H7 (cell line): ENCODE data around the gene PKDCC. TPM values are rescaled to one million over a fixed set of nuclear protein-coding genes. Genes with fewer than 3 reads are reported as not detected.
A peak's percentile ranks its signal among the peaks of the same experiment; 100 is the strongest.
"Not testable (repeated sequence)": the region's sequence is repeated elsewhere in the genome, so short reads cannot be mapped to it uniquely, and the experiment has no call there.

Experiments
- DNase-seq: peaks from one replicate; pipeline ENCODE4 v3.0.0; 2012
- H3K27me3 ChIP-seq: 2 replicates; pipeline ENCODE4 v1.6.0; 2011; ENCODE audit warnings: mild to moderate bottlenecking, low read length; ENCODE audit not compliant: control insufficient read depth, insufficient read depth
- H3K36me3 ChIP-seq: replicated peaks from 2 replicates; pipeline ENCODE4 v1.5.1; 2011; ENCODE audit warnings: low read length; ENCODE audit not compliant: control insufficient read depth, insufficient read depth
- H3K4me3 ChIP-seq: 2 replicates; pipeline ENCODE4 v1.5.1; 2011; ENCODE audit warnings: low read depth, mild to moderate bottlenecking, control low read depth, low read length, moderate library complexity; ENCODE audit not compliant: insufficient read depth
- total RNA-seq: library from RNA; depleted of rRNA; stranded (reverse); fragments of >200 nt; shearing (Covaris generic); gene quantifications from 2 replicates; pipeline ENCODE4 v1.2.3, GENCODE V29; 2014

The PKDCC gene
- total RNA-seq, 1 experiment from 2014 or later, result 176 TPM

DNA sequence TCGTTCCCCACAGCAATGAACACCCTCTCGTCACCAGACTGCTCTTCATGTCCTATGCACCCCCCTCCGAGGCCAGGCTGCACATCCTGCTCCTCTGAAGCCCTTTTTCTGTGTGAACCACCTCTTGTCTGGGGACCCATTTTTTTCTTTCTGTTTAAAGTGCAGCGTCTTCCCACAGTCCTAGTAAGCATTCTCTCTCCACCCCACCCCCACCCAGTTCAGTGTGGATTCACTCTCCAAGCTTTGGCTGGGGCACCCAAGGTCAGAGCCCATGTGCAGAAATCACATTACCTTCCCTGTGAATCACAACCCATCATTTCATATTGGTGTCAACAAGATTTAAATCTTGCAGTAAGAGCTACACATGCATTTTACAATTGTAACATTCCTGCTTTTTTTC, 26.4 kb upstream of the PKDCC start:
- H3K36me3 ChIP-seq, result no peaks in the 10 kb centered on the region
- H3K4me3 ChIP-seq, result no peak overlapping the region
- no peaks in the 10 kb centered on the region for H3K27me3 ChIP-seq
- no peak for DNase-seq

DNA sequence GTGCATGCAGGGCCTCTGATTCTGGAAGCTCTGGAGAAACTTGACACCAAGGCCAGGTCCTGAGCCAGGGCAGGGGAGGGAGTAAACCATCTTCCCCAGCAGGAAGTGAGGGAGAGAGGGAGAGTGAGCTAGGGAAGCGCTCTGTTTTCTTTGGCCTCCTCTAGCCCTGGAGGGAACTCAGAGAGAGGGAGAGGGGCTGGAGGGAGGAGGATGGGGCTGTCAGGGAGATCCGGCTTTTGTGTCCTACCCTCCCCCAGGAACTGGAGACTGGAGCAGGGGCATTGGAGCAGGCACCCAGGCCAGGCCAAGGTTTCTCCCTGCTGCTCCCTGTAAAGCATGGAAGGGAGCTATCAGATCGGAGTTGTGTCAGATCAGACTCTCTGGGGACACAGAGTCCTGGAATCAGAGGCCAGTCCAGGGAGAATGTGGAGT, 22.7 kb upstream of the PKDCC start:
- H3K27me3 ChIP-seq, result no peaks in the 10 kb centered on the region
- DNase-seq, result peak; percentile 55
- H3K4me3 ChIP-seq, result no peak overlapping the region
- no peaks in the 10 kb centered on the region for H3K36me3 ChIP-seq

DNA sequence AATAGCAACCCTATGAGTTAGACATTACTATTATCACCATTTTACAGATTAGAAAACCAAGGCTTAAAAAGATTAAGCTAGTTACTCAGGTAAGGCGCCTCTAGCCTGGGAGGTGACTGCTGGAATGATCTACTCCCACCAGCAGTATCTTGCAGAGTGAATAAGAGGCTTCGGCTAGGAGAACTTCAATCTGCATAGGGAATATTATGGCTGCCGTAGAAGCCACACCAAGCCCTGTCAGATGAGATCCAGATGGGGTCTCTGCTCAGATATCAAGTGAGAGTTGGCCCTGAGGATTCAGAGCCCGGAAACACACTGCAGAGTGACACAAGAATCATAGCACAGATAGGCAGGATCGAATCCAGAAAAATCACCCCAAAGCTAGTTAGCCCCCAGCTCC, 21.5 kb upstream of the PKDCC start:
- DNase-seq, result no peak
- no peaks in the 10 kb centered on the region for H3K36me3 ChIP-seq
- no peak overlapping the region for H3K4me3 ChIP-seq
- H3K27me3 ChIP-seq, result peaks cover 2% of the 10 kb centered on the region; the same call in 1 of the 2 replicates

DNA sequence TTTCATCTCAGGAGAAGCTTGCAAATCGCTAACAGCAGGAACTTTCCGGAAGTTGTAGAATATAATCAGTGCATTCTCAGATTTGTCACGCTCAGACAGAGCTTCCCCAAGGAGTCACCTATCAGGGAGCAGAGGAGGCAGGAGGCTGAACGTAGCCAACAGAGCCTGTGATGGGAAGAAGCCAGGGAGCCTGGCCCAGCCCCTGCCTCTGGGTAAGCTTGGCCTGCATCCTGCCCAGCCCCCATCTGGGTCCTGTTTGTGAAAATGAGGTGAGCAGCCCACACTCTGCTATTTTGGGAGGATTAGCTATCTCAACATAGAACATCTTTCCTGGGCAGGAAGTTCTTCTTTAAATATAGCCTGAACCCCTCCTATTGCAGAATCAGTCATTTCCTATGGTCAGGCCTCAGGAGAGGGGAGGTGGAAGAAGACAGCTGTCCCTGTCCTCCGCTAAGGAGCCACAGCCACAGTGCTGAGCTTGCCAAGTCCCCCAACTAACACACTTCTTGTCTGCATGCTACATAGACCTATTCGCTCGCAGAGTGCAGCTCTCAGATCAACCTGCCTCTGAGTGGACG, 19.2 kb upstream of the PKDCC start:
- H3K4me3 ChIP-seq, result no peak overlapping the region
- no peak for DNase-seq
- H3K27me3 ChIP-seq, result peaks cover 2% of the 10 kb centered on the region; the same call in 1 of the 2 replicates
- no peaks in the 10 kb centered on the region for H3K36me3 ChIP-seq

DNA sequence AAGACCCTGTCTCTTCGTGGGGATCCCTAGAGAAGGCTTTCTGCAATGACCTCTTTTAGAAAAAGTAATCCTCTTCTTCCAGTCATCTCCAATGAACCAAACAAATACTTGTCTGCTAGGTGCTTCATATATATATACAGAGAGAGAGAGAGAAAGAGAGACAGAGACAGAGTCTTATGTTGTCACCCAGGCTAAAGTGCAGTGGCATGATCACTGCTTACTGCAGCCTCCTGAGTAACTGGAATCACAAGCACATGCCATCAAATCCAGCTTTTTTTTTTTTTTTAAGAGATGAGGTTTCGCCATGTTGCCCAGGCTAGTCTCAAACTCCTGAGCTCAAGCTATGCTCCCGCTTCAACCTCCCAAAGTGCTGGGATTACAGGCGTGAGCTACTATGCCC, 18.6 kb upstream of the PKDCC start:
- Histone ChIP-seq H3K27me3 (peaks cover 2% of the 10 kb centered on the region; the same call in 1 of the 2 replicates), H3K36me3 (no peaks in the 10 kb centered on the region), H3K4me3 (no peak overlapping the region)
- DNase-seq, result no peak

DNA sequence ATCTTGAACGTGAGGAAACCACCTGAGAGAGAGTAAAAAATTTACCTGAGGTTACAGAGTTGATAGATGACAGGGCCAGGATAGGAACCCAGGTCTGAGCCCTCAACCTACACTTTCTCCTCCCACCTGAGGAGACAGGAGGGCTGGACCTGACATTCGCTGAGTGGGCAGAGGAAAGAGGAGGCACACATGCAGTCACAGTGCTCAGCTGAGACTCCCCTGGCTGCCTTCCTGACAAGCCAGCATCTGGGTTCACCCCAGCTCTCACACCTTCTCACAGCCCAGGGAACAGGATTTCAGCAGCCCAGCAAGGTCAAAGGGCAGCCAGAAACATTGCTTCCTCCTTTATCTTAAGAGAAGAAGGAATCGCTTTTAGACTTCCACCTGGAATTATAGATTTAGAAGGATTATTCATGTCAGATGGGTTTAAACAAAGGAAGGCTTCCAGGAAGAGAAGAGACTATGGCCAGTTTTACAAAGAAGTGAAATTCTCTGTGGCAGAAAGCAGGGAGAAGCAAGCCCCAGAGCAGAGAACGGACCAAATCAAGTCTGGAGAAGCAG, 18.1 kb upstream of the PKDCC start:
- DNase-seq, result no peak
- no peak overlapping the region for H3K4me3 ChIP-seq

DNA sequence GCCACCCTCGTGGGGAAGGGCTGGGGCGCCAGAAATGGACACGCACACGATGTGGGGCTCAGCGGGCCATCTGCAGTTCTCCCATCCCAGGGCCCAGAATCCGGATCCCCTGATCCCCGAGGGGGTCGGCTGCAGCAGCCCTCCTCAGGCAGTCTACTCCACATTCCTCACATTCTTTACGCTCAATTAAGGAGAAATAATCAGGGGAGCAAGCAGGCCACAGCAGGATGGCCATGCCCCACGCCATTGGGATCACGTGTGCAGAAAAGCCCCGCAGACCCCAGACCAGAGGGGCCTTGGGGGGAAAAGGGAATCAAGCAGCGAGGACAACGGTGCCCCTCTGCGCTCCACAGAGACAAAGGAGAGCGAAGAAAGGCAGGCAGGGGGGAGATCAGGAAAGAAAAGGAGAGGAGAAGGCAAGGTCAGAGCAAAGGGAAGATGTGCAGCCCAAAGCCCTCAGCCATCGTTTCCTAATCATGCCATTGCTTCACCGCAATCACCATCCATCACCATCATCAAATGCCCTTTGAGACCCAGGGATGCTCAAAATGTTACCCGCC, 17.5 kb upstream of the PKDCC start:
- H3K27me3 ChIP-seq, result peaks cover 2% of the 10 kb centered on the region; the same call in 1 of the 2 replicates
- H3K4me3 ChIP-seq, result no peak overlapping the region
- no peaks in the 10 kb centered on the region for H3K36me3 ChIP-seq
- DNase-seq, result peak; percentile 83

More for the DNA sequence above, 18.1 kb upstream of the PKDCC start:
- Histone ChIP-seq H3K27me3 (peaks cover 2% of the 10 kb centered on the region; the same call in 1 of the 2 replicates), H3K36me3 (no peaks in the 10 kb centered on the region)

DNA sequence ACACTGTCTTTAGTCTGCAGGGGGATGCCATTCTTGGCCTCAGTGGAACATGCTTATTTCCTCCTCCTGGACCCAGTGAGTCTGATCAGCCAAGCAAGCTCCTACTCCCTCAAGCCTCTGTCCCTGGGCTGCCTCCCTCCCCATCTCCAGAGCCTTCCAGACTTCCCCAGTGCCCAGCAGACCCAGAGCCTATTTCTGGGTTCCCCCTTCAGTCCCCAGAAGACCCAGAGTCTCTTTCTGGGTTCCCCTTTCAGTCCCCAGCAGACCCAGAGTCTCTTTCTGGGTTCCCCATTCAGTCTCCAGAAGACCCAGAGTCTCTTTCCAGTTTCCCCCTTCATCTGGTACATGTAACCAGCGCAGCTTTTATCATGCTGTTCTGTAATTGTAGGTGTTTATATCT, 17.0 kb upstream of the PKDCC start:
- Histone ChIP-seq H3K36me3 (no peaks in the 10 kb centered on the region), H3K4me3 (no peak overlapping the region), H3K27me3 (peaks cover 2% of the 10 kb centered on the region; the same call in 1 of the 2 replicates)
- no peak for DNase-seq

DNA sequence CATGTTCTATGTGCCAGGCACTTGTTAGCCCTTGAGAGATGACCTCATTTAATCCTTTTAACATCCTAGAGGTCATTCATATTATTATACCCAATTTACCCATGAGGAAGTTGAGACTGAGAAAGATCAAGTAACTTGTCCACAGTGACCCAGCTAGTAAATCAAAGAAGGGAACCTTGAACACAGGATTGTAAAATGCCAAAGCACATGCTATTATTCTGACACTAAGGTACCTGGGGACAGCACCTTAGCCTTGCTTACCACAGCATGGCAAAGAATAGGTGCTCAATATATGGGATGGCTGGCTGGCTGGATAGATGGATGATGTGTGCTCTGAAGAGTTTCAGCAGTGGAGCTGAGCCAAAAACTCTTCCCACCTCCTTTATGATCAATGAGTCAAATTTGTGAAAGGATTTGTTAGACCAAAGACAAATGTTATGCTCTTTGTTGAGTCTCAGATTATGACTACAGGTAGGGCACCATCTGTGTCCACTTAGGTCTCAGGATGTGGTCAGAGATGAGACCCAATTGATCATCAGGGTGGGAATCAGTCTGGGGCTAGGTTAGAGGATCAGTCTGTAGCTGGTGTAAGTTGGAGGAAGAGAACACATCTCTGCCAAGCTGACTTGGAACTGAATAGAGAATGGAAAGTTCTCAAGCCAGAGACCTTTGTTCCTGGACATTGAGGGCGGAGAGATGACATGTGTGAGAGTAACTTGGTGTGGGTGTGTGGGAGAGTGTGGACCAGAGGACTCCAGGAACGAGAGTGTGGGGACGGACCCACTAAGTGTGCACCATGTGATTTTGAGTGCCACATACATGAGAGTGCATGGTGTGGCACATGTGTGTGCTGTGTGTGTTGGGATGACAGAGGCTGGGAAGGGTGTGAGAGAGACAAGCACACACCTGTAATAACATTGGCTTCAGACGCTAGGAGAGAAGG, 16.3 kb upstream of the PKDCC start:
- peaks cover 2% of the 10 kb centered on the region; the same call in 1 of the 2 replicates for H3K27me3 ChIP-seq
- no peak overlapping the region for H3K4me3 ChIP-seq
- no peaks in the 10 kb centered on the region for H3K36me3 ChIP-seq
- DNase-seq, result no peak

DNA sequence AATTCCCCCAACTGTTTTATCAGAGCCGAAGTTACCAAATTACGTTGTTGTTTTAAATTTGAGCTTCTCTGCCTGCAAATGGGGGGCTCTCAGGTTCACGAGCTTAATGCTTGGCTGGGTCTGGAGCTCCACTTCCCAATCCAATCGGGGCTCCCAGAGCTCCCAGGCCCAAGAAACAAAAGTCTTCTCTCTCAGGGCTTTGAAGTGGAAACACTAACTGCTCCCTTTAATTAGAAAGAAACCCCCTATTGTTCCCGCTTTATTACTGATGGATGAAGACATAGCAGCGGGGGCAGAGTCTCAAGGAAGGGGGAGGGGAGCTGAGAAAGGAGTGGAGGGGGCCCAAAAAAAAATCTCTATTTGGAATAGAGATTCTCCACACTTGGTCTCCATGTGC, 15.6 kb upstream of the PKDCC start:
- Histone ChIP-seq H3K27me3 (peaks cover 2% of the 10 kb centered on the region; the same call in 1 of the 2 replicates), H3K4me3 (no peak overlapping the region), H3K36me3 (no peaks in the 10 kb centered on the region)
- DNase-seq, result peak; percentile 58

DNA sequence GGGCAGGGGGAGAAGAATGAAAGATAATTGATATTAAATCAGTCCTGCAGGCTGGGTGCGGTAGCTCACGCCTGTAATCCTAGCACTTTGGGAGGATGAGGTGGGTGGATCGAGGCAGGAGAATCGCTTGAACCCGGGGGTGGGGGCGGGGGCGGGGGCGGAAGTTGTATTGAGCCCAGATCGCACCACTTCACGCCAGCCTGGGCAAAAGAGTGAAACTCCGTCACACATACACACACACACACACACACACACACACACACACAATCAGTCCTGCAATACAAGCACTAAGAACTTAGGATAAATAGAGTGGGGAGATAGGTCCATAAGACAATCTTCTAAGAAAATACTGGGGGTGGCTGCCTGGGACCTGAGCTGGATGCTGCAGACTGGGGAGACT, 15.1 kb upstream of the PKDCC start:
- Histone ChIP-seq H3K4me3 (no peak overlapping the region), H3K36me3 (no peaks in the 10 kb centered on the region), H3K27me3 (peaks cover 2% of the 10 kb centered on the region; the same call in 1 of the 2 replicates)
- peak; percentile 11 for DNase-seq

DNA sequence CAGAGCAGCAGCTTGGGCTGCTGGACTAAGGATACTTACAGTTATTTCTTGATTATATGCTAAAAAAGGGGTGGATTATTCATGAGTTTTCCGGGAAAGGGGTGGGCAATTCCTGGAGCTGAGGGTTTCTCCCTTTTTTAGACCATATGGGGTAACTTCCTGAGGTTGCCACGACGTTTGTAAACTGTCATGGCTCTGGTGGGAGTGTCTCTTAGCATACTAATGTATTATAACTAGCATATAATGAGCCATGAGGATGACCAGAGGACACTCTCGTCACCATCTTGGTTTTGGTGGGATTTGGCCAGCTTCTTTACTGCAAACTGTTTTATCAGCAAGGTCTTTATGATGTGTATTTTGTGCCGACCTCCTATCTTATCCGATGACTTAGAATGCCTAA, 13.7 kb upstream of the PKDCC start:
- not testable (repeated sequence) for H3K36me3 ChIP-seq, DNase-seq, H3K4me3 ChIP-seq, H3K27me3 ChIP-seq

DNA sequence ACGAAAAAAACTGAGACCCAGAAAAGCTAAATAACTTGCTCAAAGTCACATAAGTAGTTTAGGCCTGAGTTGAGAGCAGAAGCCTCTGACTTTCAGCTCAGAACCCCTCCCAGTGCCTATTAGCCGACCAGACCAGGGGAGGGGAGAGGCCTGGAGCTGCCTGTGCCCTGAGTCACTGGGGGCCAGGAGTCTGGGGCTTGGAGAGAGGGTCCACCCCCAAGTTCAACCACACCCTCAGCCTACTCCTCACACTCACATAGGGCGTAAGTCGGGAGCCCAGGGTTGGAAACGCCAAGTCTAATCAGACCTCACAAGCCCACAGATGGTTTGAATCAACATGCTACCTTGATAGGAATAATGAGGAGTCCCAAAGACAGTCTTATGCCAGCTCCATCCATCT, 12.6 kb upstream of the PKDCC start:
- Histone ChIP-seq H3K27me3 (peaks cover 2% of the 10 kb centered on the region; the same call in 1 of the 2 replicates), H3K4me3 (no peak overlapping the region), H3K36me3 (no peaks in the 10 kb centered on the region)
- DNase-seq, result peak; percentile 4

DNA sequence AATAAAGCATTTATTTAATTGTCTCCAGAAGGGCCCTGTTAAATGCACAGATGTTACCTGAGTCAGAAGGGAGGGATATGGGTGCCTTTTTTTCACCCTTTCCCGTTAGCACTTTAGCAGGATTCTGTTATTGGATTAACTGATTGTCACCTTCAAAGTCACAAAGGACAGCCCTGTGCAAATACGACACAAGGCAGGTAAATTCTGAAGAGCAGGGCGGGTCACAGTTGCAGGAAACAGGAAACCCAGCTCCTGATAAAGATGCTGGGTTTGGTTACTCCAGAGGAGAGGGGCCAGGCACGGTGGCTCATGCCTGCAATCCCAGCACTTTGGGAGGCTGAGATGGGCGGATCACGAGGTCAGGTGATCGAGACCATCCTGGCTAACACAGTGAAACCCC, 11.4 kb upstream of the PKDCC start:
- DNase-seq, result peak; percentile 3
- Histone ChIP-seq H3K4me3 (no peak overlapping the region), H3K36me3 (no peaks in the 10 kb centered on the region), H3K27me3 (no peaks in the 10 kb centered on the region)
